NB4 (cell line): ENCODE results near the gene RBM33.

Experiments
- CTCF ChIP-seq: IDR thresholded peaks from one replicate; pipeline ENCODE4 v1.5.1; 2012; ENCODE audit warnings: low read depth, low read length
- MYC ChIP-seq: IDR thresholded peaks from 2 replicates; pipeline ENCODE4 v1.6.1; 2011; ENCODE audit warnings: low read depth, low read length

- TF ChIP-seq CTCF (no peak), MYC (no peak)
Observed at GRCh38 chr7:155660758-155661093, 16.3 kb downstream of the RBM33 start.
